ENCODE measurements around the gene BTBD9. TPM values are rescaled to one million over a fixed set of nuclear protein-coding genes. Genes with fewer than 3 reads are reported as not detected.

The BTBD9 gene
- total RNA-seq, 2 experiments from 2014 or later, result 11.0 to 13.8 TPM

GRCh38 chr6:38499529-38500096, 140.1 kb downstream of the BTBD9 start:
- DNase-seq (no peak), ATAC-seq (no peak)
- Mint-ChIP-seq H3K9me3 (ENCODE audit: low read depth) (no peaks in the 10 kb centered on the region), H3K27me3 (no peaks in the 10 kb centered on the region), H3K27ac (no peak overlapping the region), H3K36me3 (no peaks in the 10 kb centered on the region), H3K4me1 (peaks cover 3% of the 10 kb centered on the region), H3K4me3 (no peak overlapping the region)
- CTCF ChIA-PET, result interaction anchor here (1.3 kb wide), 1 partner anchor 71 kb away, joined by 3 read pairs; no protein-coding TSS in a partner anchor

GRCh38 chr6:38498805-38499445, 140.8 kb downstream of the BTBD9 start:
- H3K27me3 Mint-ChIP-seq, result no peaks in the 10 kb centered on the region
- H3K4me1 Mint-ChIP-seq, result peaks cover 5% of the 10 kb centered on the region
- H3K27ac Mint-ChIP-seq, result no peak overlapping the region
- ATAC-seq (no peak), DNase-seq (no peak)
- H3K36me3 Mint-ChIP-seq, result no peaks in the 10 kb centered on the region
- H3K4me3 Mint-ChIP-seq, result no peak overlapping the region
- no peaks in the 10 kb centered on the region for H3K9me3 Mint-ChIP-seq (ENCODE audit: low read depth)
- CTCF ChIA-PET, result interaction anchor here (0.6 to 1.3 kb wide), 3 partner anchors 71 to 809 kb away, joined by 3 to 4 read pairs (median 3); no protein-coding TSS in a partner anchor

GRCh38 chr6:38498085-38498484, 141.6 kb downstream of the BTBD9 start:
- H3K4me3 Mint-ChIP-seq, result no peak overlapping the region
- DNase-seq (no peak), ATAC-seq (no peak)
- CTCF ChIA-PET, result interaction anchor here (0.6 to 1.3 kb wide), 5 partner anchors 12 to 1253 kb away, joined by 3 to 4 read pairs (median 3); no protein-coding TSS in a partner anchor
- no peak overlapping the region for H3K27ac Mint-ChIP-seq
- H3K9me3 Mint-ChIP-seq (ENCODE audit: low read depth), result no peaks in the 10 kb centered on the region
- no peaks in the 10 kb centered on the region for H3K36me3 Mint-ChIP-seq
- no peaks in the 10 kb centered on the region for H3K27me3 Mint-ChIP-seq
- peaks cover 6% of the 10 kb centered on the region for H3K4me1 Mint-ChIP-seq

- CTCF ChIA-PET, result interaction anchor here (0.7 to 0.9 kb wide), 2 partner anchors 12 to 1253 kb away, joined by 3 read pairs; no protein-coding TSS in a partner anchor
- no peaks in the 10 kb centered on the region for H3K9me3 Mint-ChIP-seq (ENCODE audit: low read depth)
- H3K36me3 Mint-ChIP-seq, result no peaks in the 10 kb centered on the region
- peaks cover 6% of the 10 kb centered on the region for H3K4me1 Mint-ChIP-seq
- no peak overlapping the region for H3K4me3 Mint-ChIP-seq
- no peaks in the 10 kb centered on the region for H3K27me3 Mint-ChIP-seq
- DNase-seq (no peak), ATAC-seq (no peak)
- H3K27ac Mint-ChIP-seq, result no peak overlapping the region
These were observed 142.2 kb downstream of the BTBD9 start for GRCh38 chr6:38497546-38497945.

GRCh38 chr6:38495922-38496635, 143.7 kb downstream of the BTBD9 start:
- Mint-ChIP-seq H3K27me3 (no peaks in the 10 kb centered on the region), H3K4me1 (peaks cover 6% of the 10 kb centered on the region), H3K4me3 (no peak overlapping the region), H3K27ac (no peak overlapping the region), H3K9me3 (ENCODE audit: low read depth) (no peaks in the 10 kb centered on the region), H3K36me3 (no peaks in the 10 kb centered on the region)
- CTCF ChIA-PET, result interaction anchor here (0.6 to 0.7 kb wide), 3 partner anchors 81 to 586 kb away, joined by 3 to 4 read pairs (median 3); no protein-coding TSS in a partner anchor
- ATAC-seq (peak; percentile 30), DNase-seq (peak; percentile 46)

DNA sequence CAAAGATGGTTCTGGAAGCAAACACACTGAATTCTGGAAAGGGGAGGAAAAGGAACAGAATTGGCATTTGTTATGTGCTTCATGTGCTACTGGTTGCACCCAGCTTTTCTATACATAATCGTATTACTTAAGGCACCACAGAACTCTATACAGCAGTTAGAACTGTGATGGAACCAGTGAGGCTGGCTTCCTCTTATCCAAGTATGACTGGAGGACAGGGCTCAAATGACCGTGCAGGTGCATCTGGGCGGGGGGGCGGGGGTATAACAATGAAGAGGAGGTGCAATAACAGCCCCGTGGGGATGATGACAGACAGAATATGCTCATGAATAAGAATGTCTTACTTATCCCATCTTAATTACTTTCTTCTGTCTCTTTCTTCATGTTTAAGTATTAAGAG, 144.2 kb downstream of the BTBD9 start:
- Mint-ChIP-seq H3K27me3 (no peaks in the 10 kb centered on the region), H3K9me3 (ENCODE audit: low read depth) (no peaks in the 10 kb centered on the region), H3K4me1 (peaks cover 11% of the 10 kb centered on the region), H3K36me3 (no peaks in the 10 kb centered on the region), H3K4me3 (no peak overlapping the region), H3K27ac (no peak overlapping the region)
- no peak for DNase-seq
- CTCF ChIA-PET, result interaction anchor here (0.6 kb wide), 1 partner anchor 378 kb away, joined by 4 read pairs; no protein-coding TSS in a partner anchor
- ATAC-seq, result no peak

- no peaks in the 10 kb centered on the region for H3K27me3 Mint-ChIP-seq
- no peak for ATAC-seq
- no peak overlapping the region for H3K4me3 Mint-ChIP-seq
These were observed 145.7 kb downstream of the BTBD9 start for GRCh38 chr6:38493931-38494547.

GRCh38 chr6:38492031-38492430, 147.7 kb downstream of the BTBD9 start:
- H3K4me3 Mint-ChIP-seq, result no peak overlapping the region
- DNase-seq, result no peak
- no peaks in the 10 kb centered on the region for H3K36me3 Mint-ChIP-seq
- no peak for ATAC-seq
- H3K9me3 Mint-ChIP-seq (ENCODE audit: low read depth), result no peaks in the 10 kb centered on the region
- H3K27me3 Mint-ChIP-seq, result no peaks in the 10 kb centered on the region
- H3K27ac Mint-ChIP-seq, result no peak overlapping the region
- CTCF ChIA-PET, result interaction anchor here (1.2 kb wide), 1 partner anchor 11 kb away, joined by 3 read pairs; no protein-coding TSS in a partner anchor
- H3K4me1 Mint-ChIP-seq, result peaks cover 12% of the 10 kb centered on the region

More at GRCh38 chr6:38493931-38494547, 145.7 kb downstream of the BTBD9 start:
- Mint-ChIP-seq H3K36me3 (no peaks in the 10 kb centered on the region), H3K27ac (no peak overlapping the region), H3K9me3 (ENCODE audit: low read depth) (no peaks in the 10 kb centered on the region), H3K4me1 (peaks cover 12% of the 10 kb centered on the region)
- CTCF ChIA-PET, result interaction anchor here (0.7 to 1.7 kb wide), 23 partner anchors 9 to 931 kb away, joined by 3 to 9 read pairs (median 3); no protein-coding TSS in a partner anchor
- DNase-seq, result peak; percentile 84

DNA sequence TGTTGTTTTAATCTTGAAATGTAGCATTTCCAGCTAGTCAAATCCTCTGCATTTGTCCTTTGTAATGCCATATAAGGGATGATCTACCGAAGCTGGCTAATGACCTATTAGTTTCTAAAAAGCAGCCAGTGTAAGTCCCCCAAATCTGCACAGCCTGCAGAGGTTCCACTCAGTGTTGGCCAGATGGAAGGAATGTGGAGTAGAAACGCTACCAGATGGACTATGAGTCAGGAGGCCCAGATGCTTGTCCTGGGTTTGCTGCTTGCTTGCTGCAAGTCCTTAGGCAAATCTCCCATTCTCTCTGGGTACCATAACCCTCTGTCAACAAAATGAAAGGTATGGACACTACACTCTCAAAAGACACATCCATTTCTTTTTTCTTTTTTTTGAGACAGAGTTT, 149.8 kb downstream of the BTBD9 start:
- Mint-ChIP-seq H3K27ac (no peak overlapping the region), H3K27me3 (no peaks in the 10 kb centered on the region), H3K4me1 (peaks cover 10% of the 10 kb centered on the region)

GRCh38 chr6:38487423-38487822, 152.3 kb downstream of the BTBD9 start:
- no peak overlapping the region for H3K4me3 Mint-ChIP-seq
- H3K27ac Mint-ChIP-seq, result no peak overlapping the region
- H3K27me3 Mint-ChIP-seq, result no peaks in the 10 kb centered on the region
- CTCF ChIA-PET, result interaction anchor here (0.8 kb wide), 1 partner anchor 450 kb away, joined by 3 read pairs; no protein-coding TSS in a partner anchor
- no peak for DNase-seq
- no peaks in the 10 kb centered on the region for H3K9me3 Mint-ChIP-seq (ENCODE audit: low read depth)
- H3K36me3 Mint-ChIP-seq, result no peaks in the 10 kb centered on the region
- no peak for ATAC-seq
- H3K4me1 Mint-ChIP-seq, result peaks cover 7% of the 10 kb centered on the region

More for the DNA sequence above, 149.8 kb downstream of the BTBD9 start:
- DNase-seq, result no peak
- no peak for ATAC-seq
- H3K9me3 Mint-ChIP-seq (ENCODE audit: low read depth), result no peaks in the 10 kb centered on the region
- H3K4me3 Mint-ChIP-seq, result no peak overlapping the region
- no peaks in the 10 kb centered on the region for H3K36me3 Mint-ChIP-seq
- CTCF ChIA-PET, result no interaction called here

- Mint-ChIP-seq H3K4me1 (peaks cover 2% of the 10 kb centered on the region), H3K9me3 (ENCODE audit: low read depth) (no peaks in the 10 kb centered on the region), H3K27me3 (no peaks in the 10 kb centered on the region), H3K36me3 (no peaks in the 10 kb centered on the region), H3K4me3 (no peak overlapping the region), H3K27ac (no peak overlapping the region)
- ATAC-seq (no peak), DNase-seq (no peak)
- CTCF ChIA-PET, result interaction anchor here (1.2 to 1.5 kb wide), 2 partner anchors 13 to 780 kb away, joined by 3 read pairs; no protein-coding TSS in a partner anchor
These were observed 154.2 kb downstream of the BTBD9 start for GRCh38 chr6:38485488-38485887.

- H3K4me1 Mint-ChIP-seq, result peaks cover 2% of the 10 kb centered on the region
These were observed 155.1 kb downstream of the BTBD9 start for GRCh38 chr6:38484656-38485055.

GRCh38 chr6:38483526-38483925, 156.2 kb downstream of the BTBD9 start:
- DNase-seq (no peak), ATAC-seq (no peak)
- Mint-ChIP-seq H3K36me3 (no peaks in the 10 kb centered on the region), H3K4me3 (no peak overlapping the region), H3K27ac (no peak overlapping the region), H3K27me3 (no peaks in the 10 kb centered on the region), H3K9me3 (ENCODE audit: low read depth) (no peaks in the 10 kb centered on the region), H3K4me1 (peaks cover 2% of the 10 kb centered on the region)
- CTCF ChIA-PET, result interaction anchor here (1.8 kb wide), 1 partner anchor 10 kb away, joined by 9 read pairs; no protein-coding TSS in a partner anchor

More at GRCh38 chr6:38484656-38485055, 155.1 kb downstream of the BTBD9 start:
- CTCF ChIA-PET, result no interaction called here
- H3K27ac Mint-ChIP-seq, result no peak overlapping the region
- H3K4me3 Mint-ChIP-seq, result no peak overlapping the region
- no peaks in the 10 kb centered on the region for H3K9me3 Mint-ChIP-seq (ENCODE audit: low read depth)
- H3K27me3 Mint-ChIP-seq, result no peaks in the 10 kb centered on the region
- H3K36me3 Mint-ChIP-seq, result no peaks in the 10 kb centered on the region
- ATAC-seq (no peak), DNase-seq (no peak)

All from activated CD8-positive, alpha-beta memory T cell treated with anti-CD3 and anti-CD28 coated beads, Interleukin-2, amount 10 ng/mL, durations not matched to agents 7 days and 5 days (primary cell).